ENCODE results near the gene JAZF1.

DNA sequence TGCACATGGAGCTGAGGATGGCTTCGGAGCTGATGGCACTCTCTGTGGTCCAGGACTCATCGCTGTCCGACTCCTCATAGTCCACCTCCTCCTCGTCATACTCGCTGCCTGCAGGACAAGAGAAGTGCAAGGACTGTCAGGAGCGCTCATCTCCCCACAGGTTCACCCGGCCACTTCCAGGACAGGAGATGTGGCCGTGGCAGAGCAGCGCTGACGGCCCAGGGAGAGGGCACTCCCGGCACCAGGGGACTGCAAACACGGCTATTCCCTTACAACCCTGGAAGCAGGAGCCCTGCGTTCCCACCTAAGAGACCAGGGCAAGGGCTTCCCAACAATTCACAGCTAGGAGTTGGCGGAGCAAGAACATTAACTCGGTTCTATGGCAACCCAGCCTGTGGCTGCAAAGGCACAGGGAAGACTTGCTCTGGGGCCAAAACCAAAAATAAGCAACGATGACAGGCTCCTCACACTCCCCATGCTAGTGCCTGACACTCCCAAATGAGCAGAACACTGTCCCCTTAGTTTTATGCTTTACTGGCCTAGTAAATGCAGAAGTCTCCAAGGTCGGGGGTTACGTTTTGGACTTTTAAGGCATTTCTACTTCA, 339.7 kb downstream of the JAZF1 start:
- no peak for TF ChIP-seq ARNTL (CRISPR knock-in tag; IDR thresholded peaks at IDR 0.05; ENCODE audit: borderline replicate concordance, low read depth)
- TF ChIP-seq, protein P1, sequence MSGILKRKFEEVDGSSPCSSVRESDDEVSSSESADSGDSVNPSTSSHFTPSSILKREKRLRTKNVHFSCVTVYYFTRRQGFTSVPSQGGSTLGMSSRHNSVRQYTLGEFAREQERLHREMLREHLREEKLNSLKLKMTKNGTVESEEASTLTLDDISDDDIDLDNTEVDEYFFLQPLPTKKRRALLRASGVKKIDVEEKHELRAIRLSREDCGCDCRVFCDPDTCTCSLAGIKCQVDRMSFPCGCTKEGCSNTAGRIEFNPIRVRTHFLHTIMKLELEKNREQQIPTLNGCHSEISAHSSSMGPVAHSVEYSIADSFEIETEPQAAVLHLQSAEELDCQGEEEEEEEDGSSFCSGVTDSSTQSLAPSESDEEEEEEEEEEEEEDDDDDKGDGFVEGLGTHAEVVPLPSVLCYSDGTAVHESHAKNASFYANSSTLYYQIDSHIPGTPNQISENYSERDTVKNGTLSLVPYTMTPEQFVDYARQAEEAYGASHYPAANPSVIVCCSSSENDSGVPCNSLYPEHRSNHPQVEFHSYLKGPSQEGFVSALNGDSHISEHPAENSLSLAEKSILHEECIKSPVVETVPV (CRISPR knock-in tag; IDR thresholded peaks at IDR 0.05) = no peak
- no peak for TF ChIP-seq ZNF565 (CRISPR knock-in tag; conservative IDR thresholded peaks at IDR 0.05; ENCODE audit: low read depth)
- no peak for TF ChIP-seq ZNF70 (CRISPR knock-in tag; IDR thresholded peaks at IDR 0.05)
- TF ChIP-seq, protein P2, sequence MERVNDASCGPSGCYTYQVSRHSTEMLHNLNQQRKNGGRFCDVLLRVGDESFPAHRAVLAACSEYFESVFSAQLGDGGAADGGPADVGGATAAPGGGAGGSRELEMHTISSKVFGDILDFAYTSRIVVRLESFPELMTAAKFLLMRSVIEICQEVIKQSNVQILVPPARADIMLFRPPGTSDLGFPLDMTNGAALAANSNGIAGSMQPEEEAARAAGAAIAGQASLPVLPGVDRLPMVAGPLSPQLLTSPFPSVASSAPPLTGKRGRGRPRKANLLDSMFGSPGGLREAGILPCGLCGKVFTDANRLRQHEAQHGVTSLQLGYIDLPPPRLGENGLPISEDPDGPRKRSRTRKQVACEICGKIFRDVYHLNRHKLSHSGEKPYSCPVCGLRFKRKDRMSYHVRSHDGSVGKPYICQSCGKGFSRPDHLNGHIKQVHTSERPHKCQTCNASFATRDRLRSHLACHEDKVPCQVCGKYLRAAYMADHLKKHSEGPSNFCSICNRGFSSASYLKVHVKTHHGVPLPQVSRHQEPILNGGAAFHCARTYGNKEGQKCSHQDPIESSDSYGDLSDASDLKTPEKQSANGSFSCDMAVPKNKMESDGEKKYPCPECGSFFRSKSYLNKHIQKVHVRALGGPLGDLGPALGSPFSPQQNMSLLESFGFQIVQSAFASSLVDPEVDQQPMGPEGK (CRISPR knock-in tag; IDR thresholded peaks at IDR 0.05; ENCODE audit: borderline replicate concordance) = no peak
